Head of caudate nucleus (tissue), 42 donors: Measurements from ENCODE around the gene BACH2.
"Not testable (repeated sequence)": the region's sequence is repeated elsewhere in the genome, so short reads cannot be mapped to it uniquely, and the experiment has no call there.

ENCODE experiments used
- DNase-seq, 42 donors: peaks; one replicate each; pipeline versions ENCODE4 v3.0.0 to v3.0.0-alpha.2; 2020 to 2021; ENCODE audit warnings: mixed read lengths in 7 of 42
- intact Hi-C: fragments of 100-400 bp; cut with DNase I; formaldehyde crosslinking; loops from one replicate; pipeline ENCODE4 v1.15.0; 2022

Gene BACH2

DNA sequence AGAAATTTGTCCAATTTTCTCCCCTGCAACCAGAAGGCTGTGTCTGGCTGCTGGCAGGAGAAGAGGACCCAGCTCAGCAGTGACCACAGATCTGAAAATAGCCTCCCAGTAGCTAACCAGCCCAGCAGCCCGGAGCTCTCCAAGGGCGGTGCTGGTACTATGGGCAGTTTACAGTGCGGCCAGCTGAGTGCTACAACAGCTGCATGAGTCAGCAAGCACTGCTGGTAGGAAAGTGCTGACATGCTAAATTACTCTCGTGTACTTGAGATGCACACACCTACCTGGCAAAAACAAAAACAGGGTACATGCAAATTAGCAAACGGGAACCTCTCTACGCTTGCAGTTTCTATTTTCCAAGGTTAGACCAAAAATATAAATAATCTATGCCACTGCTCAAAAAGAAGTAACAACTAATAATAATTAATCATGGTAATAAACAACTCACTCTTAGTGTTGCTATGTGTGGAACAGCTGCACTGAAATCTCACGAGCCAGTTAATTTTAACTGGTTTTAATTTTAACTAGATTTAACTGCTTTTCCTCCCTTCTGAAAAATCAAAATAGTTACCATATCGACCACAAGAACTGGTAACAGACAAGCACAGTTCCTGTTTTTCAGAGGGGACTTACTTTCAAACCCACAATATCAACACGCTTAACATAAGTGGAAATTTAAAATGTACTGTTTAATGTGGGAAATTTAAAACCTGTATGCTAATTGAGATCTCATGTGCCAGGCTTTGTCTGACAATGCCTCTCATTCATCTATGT, 10.8 kb downstream of the BACH2 start:
- peak; percentile 50 to 90 (median 78) for DNase-seq
- intact Hi-C loops, result no loop called here

GRCh38 chr6:90285042-90285481, 11.6 kb downstream of the BACH2 start:
- intact Hi-C loops, result no loop called here
- no peak for DNase-seq

- intact Hi-C loops, result no loop called here
- no peak for DNase-seq
Observed at GRCh38 chr6:90284236-90285041, 12.2 kb downstream of the BACH2 start.

DNA sequence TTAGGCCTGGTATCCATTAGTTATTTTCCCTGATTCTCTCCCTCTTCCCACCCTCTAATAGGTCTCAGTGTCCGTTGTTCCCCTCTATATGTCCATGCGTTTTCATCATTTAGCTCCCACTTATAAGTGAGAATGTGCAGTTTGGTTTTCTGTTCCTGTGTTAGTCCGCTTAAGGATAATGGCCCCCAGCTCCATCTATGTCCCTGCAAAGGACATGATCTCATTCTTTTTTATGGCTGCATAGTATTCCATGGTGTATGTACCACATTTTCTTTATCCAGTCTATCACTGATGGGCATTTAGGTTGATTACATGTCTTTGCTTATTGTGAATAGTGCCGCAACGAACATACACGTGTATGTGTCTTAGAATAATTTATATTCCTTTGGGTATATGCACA, 14.4 kb downstream of the BACH2 start:
- DNase-seq, intact Hi-C loops: not testable (repeated sequence)

GRCh38 chr6:90278129-90278528, 18.5 kb downstream of the BACH2 start:
- intact Hi-C loops, result no loop called here
- DNase-seq, result no peak

DNA sequence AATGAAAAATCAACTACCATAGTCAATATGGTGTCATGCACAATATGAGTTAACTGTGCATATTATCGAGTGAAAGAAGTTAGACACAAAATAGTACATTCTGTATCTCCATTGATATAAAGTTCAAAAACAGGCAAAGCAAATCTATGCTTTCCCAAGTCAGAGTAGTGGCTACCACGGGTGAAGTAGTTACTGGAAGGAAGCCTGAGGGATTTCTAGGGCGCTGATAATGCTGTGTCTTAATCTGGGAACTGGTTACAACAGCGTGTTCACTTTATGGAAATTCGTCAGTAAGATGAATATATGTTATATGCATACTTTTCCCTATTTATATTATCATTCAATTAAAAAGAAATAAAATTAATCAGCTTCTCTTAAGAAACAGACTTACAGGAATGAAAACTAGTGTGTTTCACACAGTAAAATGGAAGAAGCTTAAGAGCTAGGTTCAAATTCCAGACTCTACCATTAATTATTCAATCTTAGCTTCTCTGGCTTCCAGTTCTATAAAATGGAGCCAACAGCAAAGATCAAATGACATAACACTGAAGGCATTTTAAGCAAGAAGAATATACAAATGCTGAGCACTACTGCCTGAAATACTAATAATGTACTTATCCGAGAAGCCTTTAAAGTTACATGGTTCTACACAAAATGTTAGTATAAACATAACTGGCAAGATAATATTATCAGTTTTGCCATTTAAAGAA, 19.2 kb downstream of the BACH2 start:
- DNase-seq, result no peak
- intact Hi-C loops, result no loop called here

DNA sequence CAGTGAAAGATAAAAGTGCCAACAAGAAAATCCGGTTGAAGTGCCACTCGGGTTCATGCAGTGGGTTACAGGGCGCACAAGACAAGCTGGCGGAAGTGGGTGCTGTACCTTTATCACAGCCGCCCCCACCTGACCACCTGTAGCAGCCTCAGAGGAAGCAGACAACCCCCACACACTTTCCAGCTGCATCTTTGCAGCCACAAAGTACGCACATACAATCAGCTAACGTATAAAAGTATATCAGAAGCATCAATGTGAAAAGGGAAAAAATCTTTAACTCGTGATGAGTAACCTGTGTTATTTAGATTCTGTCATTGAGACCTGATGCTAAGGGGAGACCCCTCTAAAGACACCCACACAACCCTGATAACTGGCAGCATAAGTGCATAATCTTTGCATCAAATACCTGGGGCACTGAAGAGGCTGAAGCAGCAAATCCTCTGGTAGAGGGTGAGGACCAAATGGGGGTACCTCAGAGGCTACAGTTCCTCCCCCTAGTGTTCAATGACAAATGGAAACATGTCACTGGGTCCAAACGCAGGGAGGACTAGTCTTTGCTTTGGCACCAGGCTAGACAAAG, 22.1 kb downstream of the BACH2 start:
- intact Hi-C loops, result no loop called here
- DNase-seq, result peak in 4 of 42 donors; percentile 20 to 31 (median 26)

DNA sequence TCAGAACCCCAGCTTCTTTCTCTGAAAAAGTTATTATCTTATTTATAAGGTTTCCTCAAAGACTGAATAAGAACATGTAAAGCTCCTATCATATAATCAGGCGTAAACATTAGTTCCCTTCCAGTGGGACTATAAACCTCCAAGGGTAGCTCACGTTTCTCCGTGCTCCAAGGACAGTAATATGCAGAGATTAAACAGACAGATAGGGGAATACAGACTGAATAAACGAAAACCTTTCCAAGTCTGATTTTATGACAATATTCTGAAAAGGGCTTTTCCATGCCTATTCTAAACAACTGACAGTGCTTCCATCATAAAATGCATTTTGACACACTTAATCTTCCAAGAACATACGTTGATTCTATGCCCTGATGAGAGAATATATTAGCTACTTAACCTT, 22.8 kb downstream of the BACH2 start:
- intact Hi-C loops, result no loop called here
- no peak for DNase-seq

GRCh38 chr6:90272895-90273294, 23.7 kb downstream of the BACH2 start:
- DNase-seq, result no peak
- intact Hi-C loops, result no loop called here

GRCh38 chr6:90271831-90272230, 24.8 kb downstream of the BACH2 start:
- DNase-seq, result no peak
- intact Hi-C loops, result no loop called here

GRCh38 chr6:90269334-90269733, 27.3 kb downstream of the BACH2 start:
- intact Hi-C loops, result no loop called here
- no peak for DNase-seq

DNA sequence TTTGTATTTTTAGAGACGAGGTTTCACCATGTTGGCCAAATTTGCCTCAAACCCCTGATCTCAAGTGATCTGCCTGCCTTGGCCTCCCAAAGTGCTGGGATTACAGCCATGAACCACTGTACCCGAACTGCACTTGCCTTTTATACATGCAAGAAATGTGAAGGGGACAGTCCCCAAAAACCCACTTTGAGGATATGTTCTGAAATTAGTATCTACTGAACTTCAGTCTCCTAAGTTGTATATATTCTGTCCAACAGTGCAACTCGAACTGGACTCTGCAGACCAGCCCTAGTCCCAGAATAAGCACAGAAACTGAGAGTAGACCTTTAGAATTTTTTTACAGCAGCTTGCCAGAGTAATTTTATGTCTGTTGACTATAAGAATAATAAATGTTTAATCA, 28.5 kb downstream of the BACH2 start:
- intact Hi-C loops, result no loop called here
- DNase-seq, result no peak

DNA sequence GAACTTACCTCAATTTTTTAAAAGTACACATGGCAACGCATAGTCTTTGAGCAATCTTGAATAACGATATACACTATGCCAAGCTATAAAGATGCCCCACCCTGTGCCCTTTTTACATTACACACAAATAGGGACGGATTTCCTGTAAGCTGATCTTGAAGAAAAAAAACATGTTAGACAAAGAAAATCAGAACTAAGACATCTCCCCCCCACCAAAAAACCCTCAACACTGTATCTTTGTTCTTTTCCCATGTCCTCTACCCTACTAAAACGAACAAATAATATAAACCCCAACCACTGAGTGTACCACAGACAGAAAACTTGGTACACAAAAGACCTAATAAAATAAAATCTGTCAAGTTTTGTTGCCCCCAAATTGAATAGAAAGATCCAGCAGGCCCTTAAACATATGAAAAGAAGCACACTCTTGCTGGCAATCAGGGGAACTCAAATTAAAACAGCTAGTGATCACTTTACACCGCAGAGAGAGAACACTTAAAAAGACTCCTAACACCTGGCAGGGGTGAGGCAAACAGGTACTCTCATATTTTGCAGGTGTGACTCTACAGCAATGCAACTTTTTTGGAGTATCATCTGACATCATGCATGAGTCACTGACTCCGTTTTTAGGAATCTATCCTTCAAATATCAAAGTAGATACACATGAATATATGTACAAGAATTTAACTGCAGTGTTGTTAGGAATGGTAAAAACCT, 29.6 kb downstream of the BACH2 start:
- intact Hi-C loops, result no loop called here
- DNase-seq, result no peak

- DNase-seq, result no peak
- intact Hi-C loops, result no loop called here
Observed at GRCh38 chr6:90264561-90264960, 32.1 kb downstream of the BACH2 start.

DNA sequence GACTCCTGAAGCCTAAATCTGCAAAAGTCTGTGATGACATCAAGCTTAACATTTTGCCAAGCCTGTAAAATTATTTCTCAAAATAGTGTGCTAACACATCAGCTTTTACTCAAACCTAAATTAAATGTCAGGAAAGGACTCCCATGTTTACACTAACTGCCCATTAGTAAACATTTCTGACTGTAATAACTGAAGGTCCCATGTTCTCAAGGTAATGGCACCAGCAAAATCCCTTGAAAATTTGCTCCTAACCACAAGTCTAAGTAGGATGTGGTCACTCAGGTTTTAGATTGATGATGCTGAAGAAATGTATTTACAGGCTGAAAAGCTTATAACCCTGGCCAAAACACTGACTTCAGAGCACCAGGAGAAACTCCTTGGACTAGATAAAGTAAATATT, 33.0 kb downstream of the BACH2 start:
- no peak for DNase-seq
- intact Hi-C loops, result no loop called here

GRCh38 chr6:90261801-90262200, 34.8 kb downstream of the BACH2 start:
- intact Hi-C loops, result no loop called here
- no peak for DNase-seq

- intact Hi-C loops, result no loop called here
- no peak for DNase-seq
Observed at GRCh38 chr6:90257486-90257738, 39.2 kb downstream of the BACH2 start.

DNA sequence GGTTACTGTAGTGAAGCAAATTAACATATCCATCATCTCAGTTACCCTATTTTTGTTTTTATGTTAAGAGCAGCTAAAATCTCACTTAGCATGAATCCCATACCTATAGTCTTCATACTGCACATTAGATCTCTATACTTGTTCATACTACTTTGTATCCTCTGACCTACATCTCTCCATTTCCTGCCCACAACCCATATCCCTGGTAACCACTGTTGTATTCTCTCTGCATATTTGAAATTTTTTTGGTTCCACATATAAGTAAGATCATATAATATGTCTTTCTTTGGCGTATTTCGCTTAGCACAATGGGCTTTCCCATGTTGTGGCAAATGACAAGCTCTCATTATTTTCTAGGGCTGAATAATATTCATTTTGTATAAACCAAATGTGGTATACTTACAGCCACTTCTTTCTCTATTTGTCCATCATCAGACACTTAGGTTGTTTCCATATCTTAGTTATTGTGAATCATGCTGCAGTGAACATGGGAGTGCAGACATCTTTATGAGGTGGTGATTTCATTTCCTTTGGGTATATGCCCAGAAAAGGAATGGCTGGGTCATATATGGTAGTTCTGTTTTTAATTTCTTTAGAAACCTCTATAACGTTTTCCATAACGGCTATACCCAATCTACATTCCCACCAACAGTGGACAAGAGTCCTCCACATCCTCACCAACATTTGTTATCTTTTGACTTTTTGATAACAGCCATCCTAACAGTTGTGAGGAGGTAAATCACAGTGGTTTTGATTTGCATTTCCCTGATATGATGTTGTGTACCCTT, 39.8 kb downstream of the BACH2 start:
- DNase-seq, result no peak
- intact Hi-C loops, result no loop called here

GRCh38 chr6:90253631-90254030, 43.0 kb downstream of the BACH2 start:
- intact Hi-C loops, result no loop called here
- no peak for DNase-seq
